Measurements from ENCODE around the gene PRG3. TPM values are rescaled to one million over a fixed set of nuclear protein-coding genes. Genes with fewer than 3 reads are reported as not detected.
"Not testable (repeated sequence)": the region's sequence is repeated elsewhere in the genome, so short reads cannot be mapped to it uniquely, and the experiment has no call there.

Gene PRG3
- total RNA-seq, 1 experiment from 2014 or later, result not detected

DNA sequence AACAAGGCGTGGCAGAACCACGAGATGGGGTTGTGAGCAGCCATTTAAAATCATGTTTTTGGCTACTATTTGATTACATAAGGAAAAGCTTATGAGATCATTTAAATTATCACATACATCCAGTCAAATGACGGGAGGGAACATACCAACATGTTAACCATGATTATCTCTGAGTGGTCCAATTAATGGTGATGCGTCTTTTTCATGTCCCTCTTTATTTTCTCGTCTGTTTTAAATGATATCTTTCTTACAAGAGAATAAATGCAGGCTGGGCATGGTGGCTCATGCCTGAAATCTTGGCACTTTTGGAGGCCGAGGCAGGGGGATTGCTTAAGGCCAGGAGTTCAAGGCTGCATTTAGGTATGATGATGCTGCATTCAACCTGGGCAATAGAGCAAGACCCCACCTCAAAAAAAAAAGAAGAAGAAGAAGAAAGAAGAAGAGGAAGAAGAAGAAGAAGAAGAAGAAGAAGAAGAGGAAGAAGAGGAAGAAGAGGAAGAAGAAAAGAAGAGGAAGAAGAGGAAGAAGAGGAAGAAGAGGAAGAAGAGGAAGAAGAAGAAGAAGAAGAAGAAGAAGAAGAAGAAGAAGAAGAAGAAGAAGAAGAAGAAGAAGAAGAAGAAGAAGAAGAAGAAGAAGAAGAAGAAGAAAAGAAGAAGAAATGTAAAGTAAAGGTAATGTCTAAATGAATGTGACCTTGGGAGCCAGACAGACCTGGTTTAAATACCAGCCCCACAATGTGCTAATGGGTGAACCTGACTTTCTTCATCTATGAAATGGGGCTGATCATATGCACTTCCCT, 22.3 kb upstream of the PRG3 start:
- H3K27me3 ChIP-seq (ENCODE audit: control insufficient read depth, insufficient read depth, low read length); H3K36me3 ChIP-seq (replicated peaks; ENCODE audit: control insufficient read depth, insufficient read depth, low read length); DNase-seq; H3K4me3 ChIP-seq (ENCODE audit: insufficient read depth, low read depth, low read length): not testable (repeated sequence)

DNA sequence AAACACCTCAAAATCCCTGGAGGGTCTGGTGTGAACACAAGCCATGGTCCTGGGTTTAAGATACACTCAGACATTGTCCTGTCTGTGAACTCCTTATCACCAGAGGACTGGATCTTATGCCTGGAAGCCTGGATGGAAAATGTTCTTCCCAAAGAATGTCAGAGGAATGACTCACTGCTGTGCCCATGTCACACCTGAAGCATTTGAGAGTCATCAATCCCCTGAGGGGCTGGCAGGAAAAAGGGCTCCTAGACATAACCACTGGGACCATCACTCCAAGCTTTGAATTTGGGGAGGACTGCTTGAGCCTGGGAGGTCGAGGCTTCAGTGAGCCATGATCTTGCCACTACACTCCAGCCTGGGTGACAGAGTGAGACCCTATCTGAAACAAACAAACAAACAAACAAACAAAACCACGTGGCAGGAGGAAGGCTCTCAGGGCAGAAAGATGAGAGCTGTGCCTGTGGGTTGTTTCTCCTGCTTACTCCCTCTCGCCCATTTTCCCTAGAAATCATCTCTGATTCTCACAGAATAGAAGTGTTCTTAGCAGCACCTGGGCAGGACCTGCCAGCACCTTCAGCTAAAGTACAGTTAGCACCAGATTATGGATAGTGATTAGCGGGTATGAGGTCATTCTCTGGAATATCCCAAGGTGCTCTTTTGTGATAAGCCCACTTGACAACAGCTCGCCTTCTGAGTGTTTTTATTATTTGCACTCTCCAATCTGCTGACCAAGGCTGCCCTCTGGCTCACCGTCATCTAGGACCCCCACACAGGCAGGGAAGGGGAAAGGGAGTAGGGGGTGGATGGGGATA, 21.4 kb upstream of the PRG3 start:
- no peak for DNase-seq
- Histone ChIP-seq H3K4me3 (ENCODE audit: insufficient read depth, low read depth, low read length) (no peak overlapping the region), H3K36me3 (replicated peaks; ENCODE audit: control insufficient read depth, insufficient read depth, low read length) (no peaks in the 10 kb centered on the region; the same call in 1 of the 2 replicates), H3K27me3 (ENCODE audit: control insufficient read depth, insufficient read depth, low read length) (no peaks in the 10 kb centered on the region)

DNA sequence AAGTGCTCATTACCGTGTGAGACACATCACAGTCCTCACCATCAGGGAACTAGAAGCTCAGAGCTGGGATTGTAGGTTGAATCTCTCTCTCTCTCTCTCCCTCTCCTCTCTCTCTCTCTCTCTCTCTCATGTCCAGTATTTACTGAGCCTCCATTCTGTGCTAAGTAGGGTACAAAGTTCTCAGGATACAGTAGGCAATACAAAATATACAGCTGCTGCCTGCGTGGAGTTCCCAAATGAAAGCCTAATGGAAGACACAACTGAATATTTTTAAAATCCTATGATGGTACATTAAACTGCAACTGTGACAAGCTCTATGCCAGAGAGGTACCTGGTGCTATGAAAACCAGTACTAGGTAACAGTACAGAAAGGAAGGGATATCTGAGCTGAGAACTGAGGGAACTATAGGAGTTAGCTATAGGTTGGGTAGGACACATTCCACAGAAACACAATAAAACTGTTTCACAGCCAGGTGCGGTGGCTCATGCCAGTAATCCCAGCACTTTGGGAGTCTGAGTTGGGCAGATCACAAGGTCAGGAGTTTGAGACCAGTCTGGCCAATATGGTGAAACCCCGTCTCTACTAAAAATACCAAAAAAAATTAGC, 19.1 kb upstream of the PRG3 start:
- no peak for DNase-seq

DNA sequence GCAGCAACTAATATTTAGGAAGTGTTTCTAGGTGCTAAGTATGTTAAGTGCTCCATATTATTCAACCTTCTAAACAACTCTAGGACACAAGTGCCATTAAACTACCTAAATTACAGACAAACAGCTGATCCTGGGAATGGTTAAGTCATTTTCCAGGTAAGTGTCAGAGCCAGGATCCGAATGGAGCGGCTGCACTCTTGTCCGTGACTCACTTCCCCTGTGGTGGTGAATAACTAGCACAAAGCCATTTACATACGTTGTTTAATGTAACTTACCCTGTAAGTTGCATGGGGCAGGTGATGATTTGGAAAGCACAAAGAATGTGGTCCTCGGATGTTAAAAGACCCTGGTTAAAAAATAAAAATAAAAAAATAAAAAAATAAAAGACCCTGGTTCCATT, 18.3 kb upstream of the PRG3 start:
- Histone ChIP-seq H3K4me3 (ENCODE audit: insufficient read depth, low read depth, low read length) (no peak overlapping the region), H3K36me3 (replicated peaks; ENCODE audit: control insufficient read depth, insufficient read depth, low read length) (no peaks in the 10 kb centered on the region), H3K27me3 (ENCODE audit: control insufficient read depth, insufficient read depth, low read length) (no peaks in the 10 kb centered on the region)
- DNase-seq, result no peak

More for the DNA sequence above, 19.1 kb upstream of the PRG3 start:
- H3K4me3 ChIP-seq (ENCODE audit: insufficient read depth, low read depth, low read length), result no peak overlapping the region
- H3K27me3 ChIP-seq (ENCODE audit: control insufficient read depth, insufficient read depth, low read length), result no peaks in the 10 kb centered on the region
- no peaks in the 10 kb centered on the region for H3K36me3 ChIP-seq (replicated peaks; ENCODE audit: control insufficient read depth, insufficient read depth, low read length)

DNA sequence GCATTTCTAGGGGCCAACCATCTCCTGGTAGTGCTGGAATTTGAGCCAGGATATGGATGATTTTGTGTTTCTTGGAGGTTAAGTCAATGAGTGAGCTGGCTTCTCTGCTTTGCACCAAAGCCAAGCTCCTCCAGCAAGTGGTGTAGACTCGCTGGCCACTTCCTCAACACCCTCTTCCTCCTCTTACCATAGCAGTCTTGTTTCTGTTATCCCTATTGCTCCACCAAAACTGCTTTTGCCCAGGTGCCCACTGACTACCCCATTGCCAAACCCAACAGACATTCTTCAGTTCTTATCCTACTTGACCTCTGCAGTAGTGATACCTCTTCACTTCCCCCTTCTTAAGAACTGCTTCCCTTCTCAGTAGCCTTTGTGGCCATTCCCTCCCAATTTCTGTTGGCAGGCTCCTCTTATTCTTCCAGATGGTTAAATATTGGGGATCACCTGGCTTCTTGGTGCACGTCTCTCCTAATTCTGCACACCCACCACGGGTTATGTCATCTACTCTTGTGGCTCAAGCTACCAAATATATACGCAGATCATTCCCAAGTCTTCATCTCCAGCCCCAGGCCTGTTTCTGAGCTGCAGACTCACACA, 16.5 kb upstream of the PRG3 start:
- H3K27me3 ChIP-seq (ENCODE audit: control insufficient read depth, insufficient read depth, low read length), result no peaks in the 10 kb centered on the region; the same call in 1 of the 2 replicates
- no peak for DNase-seq
- no peak overlapping the region for H3K4me3 ChIP-seq (ENCODE audit: insufficient read depth, low read depth, low read length)
- H3K36me3 ChIP-seq (replicated peaks; ENCODE audit: control insufficient read depth, insufficient read depth, low read length), result no peaks in the 10 kb centered on the region

DNA sequence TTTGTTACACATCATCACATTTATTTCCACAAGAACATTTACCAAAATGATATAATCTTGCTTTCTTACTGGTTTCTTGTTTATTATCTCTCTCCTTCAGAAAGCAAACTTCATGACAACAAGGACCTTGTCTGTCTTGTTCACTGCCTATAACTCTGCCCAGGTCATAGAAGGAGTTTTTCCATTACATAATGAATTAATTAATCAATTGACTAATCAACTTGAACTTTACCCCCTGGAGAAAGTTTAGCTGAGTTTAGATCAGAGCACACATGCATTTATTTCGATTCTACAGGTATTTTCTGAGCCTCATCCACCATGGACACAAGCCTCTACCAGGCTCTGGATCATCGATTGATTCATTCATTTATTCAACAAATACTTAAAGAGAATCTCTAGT, 15.8 kb upstream of the PRG3 start:
- Histone ChIP-seq H3K36me3 (replicated peaks; ENCODE audit: control insufficient read depth, insufficient read depth, low read length) (no peaks in the 10 kb centered on the region), H3K27me3 (ENCODE audit: control insufficient read depth, insufficient read depth, low read length) (no peaks in the 10 kb centered on the region; the same call in 1 of the 2 replicates), H3K4me3 (ENCODE audit: insufficient read depth, low read depth, low read length) (no peak overlapping the region)
- DNase-seq, result no peak

DNA sequence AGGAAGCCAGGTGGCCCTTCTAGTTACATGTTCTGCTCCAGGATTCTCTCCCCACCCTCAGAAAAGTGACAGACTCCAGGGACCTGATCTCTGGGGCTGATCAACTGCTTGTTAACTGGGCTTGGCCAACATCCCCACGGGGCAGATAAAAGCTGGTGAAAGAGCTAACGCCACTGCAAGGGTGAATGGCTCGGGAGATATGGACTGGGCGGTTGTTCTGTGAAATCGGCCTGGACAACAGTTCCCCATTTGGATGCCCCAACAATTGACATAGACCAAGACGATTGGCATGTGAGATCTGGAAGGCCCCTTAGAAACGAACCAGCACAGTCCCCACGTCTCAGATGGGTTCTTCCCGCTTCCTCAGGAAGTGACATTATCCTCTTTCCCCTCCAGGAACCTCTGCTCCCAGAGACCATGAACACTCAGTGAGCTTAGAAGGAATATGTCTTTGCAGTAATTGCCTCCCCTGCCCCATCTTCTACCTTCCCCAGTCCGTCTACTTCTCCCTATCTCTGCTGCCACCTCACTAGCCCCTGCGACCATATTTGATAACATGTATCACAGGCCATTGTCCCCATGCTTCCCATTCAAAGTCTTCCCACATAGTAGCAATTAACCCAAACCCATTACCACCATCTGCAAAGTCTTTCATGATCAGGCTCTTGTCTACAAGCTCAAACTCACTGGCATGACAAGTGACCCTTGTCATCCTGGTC, 15.1 kb upstream of the PRG3 start:
- Histone ChIP-seq H3K4me3 (ENCODE audit: insufficient read depth, low read depth, low read length) (no peak overlapping the region), H3K27me3 (ENCODE audit: control insufficient read depth, insufficient read depth, low read length) (no peaks in the 10 kb centered on the region; the same call in 1 of the 2 replicates)

DNA sequence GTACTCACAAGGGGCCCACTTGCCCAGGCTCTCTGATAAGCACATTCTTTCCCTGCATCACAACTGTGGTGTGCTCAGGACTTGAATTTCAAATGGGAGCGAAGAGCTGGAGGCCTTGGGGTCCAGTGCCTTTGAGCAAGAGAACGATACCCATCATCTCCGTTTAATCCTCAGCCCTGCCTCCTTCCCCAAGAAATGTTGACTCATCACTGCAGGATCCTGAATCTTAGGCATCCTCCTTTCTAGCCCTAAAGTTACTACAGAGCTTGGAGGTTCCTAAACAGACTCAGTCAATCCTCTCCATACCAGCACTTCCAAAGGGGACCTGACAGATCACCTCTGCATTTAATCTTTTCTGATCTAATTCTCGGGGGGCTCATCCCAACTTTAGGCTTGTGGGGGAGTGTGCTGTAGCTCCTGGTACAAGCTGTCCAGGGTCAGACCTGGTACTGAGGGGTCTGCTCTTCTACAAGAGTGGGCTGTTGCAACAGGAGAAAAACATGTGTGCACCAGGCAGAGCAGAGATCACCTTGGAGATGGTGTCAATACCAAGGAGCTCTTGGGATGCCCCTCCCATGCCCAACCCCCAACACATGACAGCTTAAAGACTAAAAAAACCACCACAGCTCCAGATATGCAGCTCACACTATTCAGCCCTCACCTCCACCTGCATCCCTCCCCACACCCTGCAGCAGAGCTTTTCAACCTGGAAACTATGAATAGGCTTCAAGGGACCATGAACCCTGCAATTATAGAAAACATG, 13.4 kb upstream of the PRG3 start:
- DNase-seq, result no peak
- H3K27me3 ChIP-seq (ENCODE audit: control insufficient read depth, insufficient read depth, low read length), result no peaks in the 10 kb centered on the region; the same call in 1 of the 2 replicates
- H3K4me3 ChIP-seq (ENCODE audit: insufficient read depth, low read depth, low read length), result no peak overlapping the region
- H3K36me3 ChIP-seq (replicated peaks; ENCODE audit: control insufficient read depth, insufficient read depth, low read length), result no peaks in the 10 kb centered on the region

More for the DNA sequence above, 15.1 kb upstream of the PRG3 start:
- no peaks in the 10 kb centered on the region for H3K36me3 ChIP-seq (replicated peaks; ENCODE audit: control insufficient read depth, insufficient read depth, low read length)
- DNase-seq, result no peak

DNA sequence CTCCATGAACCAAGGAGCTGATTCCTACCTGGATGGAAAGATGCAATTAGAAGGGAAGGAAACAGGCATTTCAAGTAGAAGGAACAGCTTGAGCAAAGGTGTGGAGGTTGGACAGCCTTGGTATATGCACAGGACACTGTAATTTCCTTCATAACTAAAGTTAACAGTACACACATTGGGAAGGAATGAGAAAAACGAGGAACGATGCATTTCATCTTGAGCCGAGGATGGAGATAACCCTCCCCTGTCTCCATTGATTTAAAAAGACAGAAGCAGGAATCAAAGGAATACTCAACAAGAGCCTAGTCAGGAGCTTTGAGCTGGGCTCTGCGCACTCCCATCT, 11.8 kb upstream of the PRG3 start:
- Histone ChIP-seq H3K4me3 (ENCODE audit: insufficient read depth, low read depth, low read length) (no peak overlapping the region), H3K27me3 (ENCODE audit: control insufficient read depth, insufficient read depth, low read length) (no peaks in the 10 kb centered on the region; the same call in 1 of the 2 replicates), H3K36me3 (replicated peaks; ENCODE audit: control insufficient read depth, insufficient read depth, low read length) (no peaks in the 10 kb centered on the region)
- DNase-seq, result no peak

DNA sequence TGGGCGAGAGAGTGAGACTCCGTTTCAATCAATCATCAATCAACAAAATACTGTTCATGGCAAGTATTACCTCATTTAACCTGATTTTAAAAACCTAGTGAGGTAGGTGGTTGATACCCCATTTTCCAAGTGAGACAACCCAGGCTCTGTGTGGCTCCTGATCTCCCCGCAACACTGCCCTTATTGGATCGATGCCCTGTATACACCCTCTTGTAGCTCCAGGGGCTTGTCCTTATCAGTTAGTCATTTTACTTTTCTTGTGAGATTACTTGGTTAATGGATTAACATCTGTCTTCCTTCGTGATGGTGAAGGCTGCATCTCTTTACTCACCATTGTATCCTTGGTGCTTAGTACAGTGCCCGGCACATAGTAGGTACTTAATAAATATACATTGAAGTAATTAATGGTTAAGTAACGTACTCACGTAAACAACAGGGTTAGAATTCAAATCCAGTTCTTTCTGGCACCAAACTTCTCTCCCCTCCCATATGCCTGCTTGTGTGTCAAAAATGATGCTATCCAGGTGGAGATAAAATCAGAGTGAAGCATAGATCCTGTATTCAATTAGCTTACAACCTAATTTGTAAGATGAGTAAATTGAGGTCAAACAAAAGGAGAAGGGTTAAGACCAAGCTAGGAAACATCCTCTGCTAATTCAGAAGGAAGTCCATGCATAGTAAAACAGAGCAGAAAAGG, 11.3 kb upstream of the PRG3 start:
- Histone ChIP-seq H3K4me3 (ENCODE audit: insufficient read depth, low read depth, low read length) (no peak overlapping the region), H3K36me3 (replicated peaks; ENCODE audit: control insufficient read depth, insufficient read depth, low read length) (no peaks in the 10 kb centered on the region), H3K27me3 (ENCODE audit: control insufficient read depth, insufficient read depth, low read length) (no peaks in the 10 kb centered on the region; the same call in 1 of the 2 replicates)
- DNase-seq, result no peak

DNA sequence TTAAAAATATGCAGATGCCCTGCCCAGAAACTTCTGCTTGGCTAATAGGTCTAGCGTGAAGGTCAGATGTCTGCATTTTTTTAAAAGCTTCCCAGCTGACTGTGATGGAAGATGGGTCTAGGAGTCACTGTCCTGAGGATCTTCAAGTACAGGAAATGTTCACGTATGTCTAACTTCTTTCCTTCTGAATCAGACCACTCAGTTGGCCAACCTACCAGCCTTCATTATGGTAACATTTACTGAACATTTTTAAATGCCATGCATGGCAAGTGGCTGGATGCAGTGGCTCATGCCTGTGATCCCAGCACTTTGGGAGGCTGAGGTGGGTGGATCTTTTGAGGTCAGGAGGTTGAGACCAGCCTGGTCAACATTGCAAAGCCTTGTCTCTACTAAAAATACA, 10.6 kb upstream of the PRG3 start:
- no peak overlapping the region for H3K4me3 ChIP-seq (ENCODE audit: insufficient read depth, low read depth, low read length)
- DNase-seq, result no peak
- H3K27me3 ChIP-seq (ENCODE audit: control insufficient read depth, insufficient read depth, low read length), result no peaks in the 10 kb centered on the region; the same call in 1 of the 2 replicates
- H3K36me3 ChIP-seq (replicated peaks; ENCODE audit: control insufficient read depth, insufficient read depth, low read length), result no peaks in the 10 kb centered on the region

DNA sequence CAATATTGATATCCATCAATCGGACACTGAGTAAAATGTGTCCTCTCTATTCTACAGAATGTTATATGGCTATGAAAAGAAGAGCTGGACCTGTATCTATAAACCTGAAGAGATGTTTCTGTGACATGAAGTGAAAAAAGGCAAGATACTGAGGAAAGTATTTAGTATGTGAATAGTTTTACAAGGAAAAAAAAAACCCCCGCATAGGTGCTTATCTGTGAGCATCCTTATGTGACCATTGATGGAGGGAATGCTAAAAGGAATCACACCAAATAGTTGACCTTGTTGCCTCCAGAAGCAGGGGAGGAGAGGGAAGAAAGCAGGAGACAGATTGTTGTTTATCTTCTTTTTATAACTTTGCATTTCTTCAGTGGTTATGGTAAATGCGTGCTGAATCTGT, 10.2 kb upstream of the PRG3 start:
- DNase-seq, result no peak
- Histone ChIP-seq H3K4me3 (ENCODE audit: insufficient read depth, low read depth, low read length) (no peak overlapping the region), H3K27me3 (ENCODE audit: control insufficient read depth, insufficient read depth, low read length) (no peaks in the 10 kb centered on the region; the same call in 1 of the 2 replicates), H3K36me3 (replicated peaks; ENCODE audit: control insufficient read depth, insufficient read depth, low read length) (no peaks in the 10 kb centered on the region)

DNA sequence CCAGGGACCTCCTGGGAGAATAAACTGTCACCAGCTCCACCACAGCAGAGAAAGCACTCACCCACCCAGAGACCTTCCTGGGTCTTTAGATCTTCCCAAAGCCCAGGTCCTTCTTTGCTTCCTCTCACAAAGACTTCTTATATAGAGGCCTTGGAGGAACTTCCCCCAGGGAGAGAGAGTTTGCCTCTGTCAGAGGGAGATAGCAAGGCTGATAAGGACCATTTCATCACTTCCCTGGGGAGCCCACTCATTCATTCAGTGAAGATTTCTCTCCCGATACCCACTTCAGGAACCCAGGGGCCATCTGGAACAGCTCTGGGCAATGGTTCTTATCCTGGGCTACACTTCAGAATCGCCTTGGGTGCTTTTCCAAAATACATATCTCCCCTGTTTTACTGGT, 9.6 kb upstream of the PRG3 start, which contains the start of gene PRG2:
Gene PRG2 (minus strand): TSS at position 116 of the 400 bp plus-strand sequence. CDS start 706 bp downstream, outside the sequence.
- Histone ChIP-seq H3K27me3 (ENCODE audit: control insufficient read depth, insufficient read depth, low read length) (no peaks in the 10 kb centered on the region; the same call in 1 of the 2 replicates), H3K36me3 (replicated peaks; ENCODE audit: control insufficient read depth, insufficient read depth, low read length) (no peaks in the 10 kb centered on the region), H3K4me3 (ENCODE audit: insufficient read depth, low read depth, low read length) (no peak within 1 kb of the TSS)
- no peak for DNase-seq
